ENCODE data around the gene PCBP3.

DNA sequence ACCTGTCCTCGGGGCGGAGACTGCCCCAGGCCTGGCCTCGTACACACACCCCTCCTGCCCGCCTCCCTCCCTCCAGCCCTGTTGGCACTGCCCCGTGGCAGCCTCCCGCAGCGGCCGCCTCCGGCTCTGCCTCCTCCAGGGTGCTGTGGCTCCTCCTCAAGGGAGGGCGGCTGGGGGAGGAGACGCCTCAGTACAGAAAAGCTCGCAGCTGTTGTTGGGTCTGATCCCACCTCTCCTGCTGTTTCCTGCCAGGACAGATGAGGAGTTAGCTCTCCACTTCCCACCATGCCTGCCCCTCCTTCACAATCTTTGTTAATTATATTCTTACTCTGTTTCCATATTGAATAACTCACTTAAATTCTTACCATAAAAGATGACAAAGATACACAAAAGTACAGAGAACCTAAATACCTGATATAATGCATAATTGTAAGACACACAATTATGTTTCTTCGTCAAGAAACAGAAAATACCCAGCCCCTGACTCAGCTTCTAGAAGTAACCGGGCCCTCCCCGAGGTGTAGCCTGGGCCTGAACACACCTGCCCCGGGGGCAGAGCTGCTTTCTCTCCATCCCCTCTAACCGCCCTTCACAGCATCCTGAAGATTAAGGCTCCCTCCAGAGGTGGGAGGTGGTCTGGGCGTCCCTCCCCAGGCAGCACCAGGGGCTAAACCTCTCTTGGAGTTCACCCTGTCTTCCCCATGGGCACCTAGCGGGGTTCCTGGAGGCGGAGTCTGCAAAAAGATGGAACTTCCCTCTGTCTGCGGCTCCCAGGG is 307.4 kb downstream of the PCBP3 start:
- TF ChIP-seq, protein P1, sequence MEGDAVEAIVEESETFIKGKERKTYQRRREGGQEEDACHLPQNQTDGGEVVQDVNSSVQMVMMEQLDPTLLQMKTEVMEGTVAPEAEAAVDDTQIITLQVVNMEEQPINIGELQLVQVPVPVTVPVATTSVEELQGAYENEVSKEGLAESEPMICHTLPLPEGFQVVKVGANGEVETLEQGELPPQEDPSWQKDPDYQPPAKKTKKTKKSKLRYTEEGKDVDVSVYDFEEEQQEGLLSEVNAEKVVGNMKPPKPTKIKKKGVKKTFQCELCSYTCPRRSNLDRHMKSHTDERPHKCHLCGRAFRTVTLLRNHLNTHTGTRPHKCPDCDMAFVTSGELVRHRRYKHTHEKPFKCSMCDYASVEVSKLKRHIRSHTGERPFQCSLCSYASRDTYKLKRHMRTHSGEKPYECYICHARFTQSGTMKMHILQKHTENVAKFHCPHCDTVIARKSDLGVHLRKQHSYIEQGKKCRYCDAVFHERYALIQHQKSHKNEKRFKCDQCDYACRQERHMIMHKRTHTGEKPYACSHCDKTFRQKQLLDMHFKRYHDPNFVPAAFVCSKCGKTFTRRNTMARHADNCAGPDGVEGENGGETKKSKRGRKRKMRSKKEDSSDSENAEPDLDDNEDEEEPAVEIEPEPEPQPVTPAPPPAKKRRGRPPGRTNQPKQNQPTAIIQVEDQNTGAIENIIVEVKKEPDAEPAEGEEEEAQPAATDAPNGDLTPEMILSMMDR (IDR thresholded peaks at IDR 0.05; ENCODE audit: insufficient read depth, low read length, poor library complexity, severe bottlenecking), result no peak
- no peak for TF ChIP-seq EZH2phosphoT487 (conservative IDR thresholded peaks at IDR 0.05; ENCODE audit: low read length)

Data from SU-DHL-6 (cell line).